ENCODE results near the gene SCPEP1.

Gene SCPEP1

DNA sequence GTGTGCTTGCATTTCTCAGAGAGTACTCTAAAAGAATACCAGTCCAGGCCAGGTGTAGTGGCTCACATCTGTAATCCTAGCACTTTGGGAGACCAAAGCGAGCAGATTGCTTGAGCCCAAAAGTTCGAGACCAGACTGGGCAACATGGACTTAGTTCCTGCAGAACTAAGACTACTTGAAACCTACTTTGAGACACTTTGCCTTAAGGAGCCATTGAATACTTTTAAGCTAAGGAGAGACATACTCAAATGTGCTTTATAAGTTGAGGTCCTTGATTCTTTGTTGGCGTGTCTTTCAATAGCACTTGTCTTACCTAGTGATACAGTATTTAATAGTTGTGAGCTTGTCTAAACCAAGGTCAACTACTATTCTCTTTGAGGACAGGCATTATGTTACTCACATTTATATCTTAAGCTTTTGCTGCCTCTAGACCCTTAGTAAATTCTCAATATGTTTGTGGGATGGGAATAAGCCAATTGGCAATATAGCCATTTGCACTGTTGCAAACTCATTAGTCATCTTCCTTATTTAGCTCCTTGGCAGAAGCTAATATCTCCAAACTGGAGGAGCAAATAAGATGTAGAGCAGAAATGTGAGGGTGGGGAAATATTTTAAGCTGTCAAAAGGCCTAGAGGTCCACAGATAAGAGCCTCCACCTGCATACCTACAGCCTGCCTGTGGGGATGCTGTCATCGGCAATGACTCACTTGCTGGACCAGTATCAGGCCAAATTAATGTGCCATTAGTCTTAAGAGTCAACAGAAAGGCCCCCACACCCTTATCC, 16.3 kb downstream of the SCPEP1 start:
- POLR2A ChIA-PET, result no interaction called here
- no peak for DNase-seq (ENCODE audit: extremely low spot score)
- TF ChIP-seq, protein P1, sequence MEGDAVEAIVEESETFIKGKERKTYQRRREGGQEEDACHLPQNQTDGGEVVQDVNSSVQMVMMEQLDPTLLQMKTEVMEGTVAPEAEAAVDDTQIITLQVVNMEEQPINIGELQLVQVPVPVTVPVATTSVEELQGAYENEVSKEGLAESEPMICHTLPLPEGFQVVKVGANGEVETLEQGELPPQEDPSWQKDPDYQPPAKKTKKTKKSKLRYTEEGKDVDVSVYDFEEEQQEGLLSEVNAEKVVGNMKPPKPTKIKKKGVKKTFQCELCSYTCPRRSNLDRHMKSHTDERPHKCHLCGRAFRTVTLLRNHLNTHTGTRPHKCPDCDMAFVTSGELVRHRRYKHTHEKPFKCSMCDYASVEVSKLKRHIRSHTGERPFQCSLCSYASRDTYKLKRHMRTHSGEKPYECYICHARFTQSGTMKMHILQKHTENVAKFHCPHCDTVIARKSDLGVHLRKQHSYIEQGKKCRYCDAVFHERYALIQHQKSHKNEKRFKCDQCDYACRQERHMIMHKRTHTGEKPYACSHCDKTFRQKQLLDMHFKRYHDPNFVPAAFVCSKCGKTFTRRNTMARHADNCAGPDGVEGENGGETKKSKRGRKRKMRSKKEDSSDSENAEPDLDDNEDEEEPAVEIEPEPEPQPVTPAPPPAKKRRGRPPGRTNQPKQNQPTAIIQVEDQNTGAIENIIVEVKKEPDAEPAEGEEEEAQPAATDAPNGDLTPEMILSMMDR (IDR thresholded peaks at IDR 0.05; ENCODE audit: control extremely low read depth, extremely low read depth, low read depth, missing control alignments), result no peak
- CTCF ChIA-PET, result interaction anchor here (1.4 to 8.5 kb wide), 2 partner anchors 9 to 14 kb away, joined by 3 to 65 read pairs; no protein-coding TSS in a partner anchor

DNA sequence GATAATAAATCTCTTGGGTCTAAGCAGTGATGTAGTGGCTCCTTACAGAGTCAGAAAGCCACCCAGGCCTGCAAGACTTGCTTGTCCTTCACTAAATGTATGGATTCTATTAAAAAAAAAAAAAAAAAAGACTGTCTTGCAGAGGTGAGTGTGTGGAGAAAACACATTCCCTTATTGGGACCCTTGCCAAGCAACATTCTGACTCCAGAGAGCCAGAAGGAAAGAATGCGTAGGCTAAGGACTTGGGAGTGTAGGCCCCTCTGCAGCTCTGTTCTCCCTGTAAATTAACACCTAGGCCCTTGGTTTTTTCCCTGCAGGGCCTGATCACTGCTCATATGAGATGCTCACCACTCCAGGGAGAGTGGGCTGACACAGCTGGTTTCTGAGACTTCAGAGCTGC, 17.8 kb downstream of the SCPEP1 start:
- ChIA-PET CTCF (interaction anchor here (8.5 kb wide), 1 partner anchor 13 kb away, joined by 65 read pairs; no protein-coding TSS in a partner anchor), POLR2A (no interaction called here)
- no peak for DNase-seq (ENCODE audit: extremely low spot score)
- TF ChIP-seq, protein P1 (IDR thresholded peaks at IDR 0.05; ENCODE audit: control extremely low read depth, extremely low read depth, low read depth, missing control alignments), result no peak

DNA sequence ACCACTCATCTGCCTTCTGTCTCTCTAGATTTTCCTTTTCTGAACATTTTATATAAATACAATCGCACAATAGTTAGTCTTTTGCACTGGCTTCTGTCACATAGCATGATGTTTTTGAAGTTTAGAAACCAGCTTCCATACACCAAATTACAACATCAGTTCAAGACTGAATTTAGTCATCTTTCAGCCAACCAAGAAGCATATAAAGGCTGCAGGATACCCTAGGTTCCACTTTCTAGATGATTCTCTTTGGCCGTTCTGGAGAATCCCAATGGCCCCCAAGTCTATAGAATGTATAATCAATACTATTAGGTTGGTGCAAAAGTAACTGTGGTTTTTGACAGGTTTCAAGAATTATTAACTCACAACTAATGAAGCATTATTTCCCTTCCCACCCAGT, 19.4 kb downstream of the SCPEP1 start:
- CTCF ChIA-PET, result interaction anchor here (8.5 kb wide), 1 partner anchor 11 kb away, joined by 65 read pairs; no protein-coding TSS in a partner anchor
- TF ChIP-seq, protein P1 (IDR thresholded peaks at IDR 0.05; ENCODE audit: control extremely low read depth, extremely low read depth, low read depth, missing control alignments), result no peak
- DNase-seq (ENCODE audit: extremely low spot score), result no peak
- POLR2A ChIA-PET, result no interaction called here

DNA sequence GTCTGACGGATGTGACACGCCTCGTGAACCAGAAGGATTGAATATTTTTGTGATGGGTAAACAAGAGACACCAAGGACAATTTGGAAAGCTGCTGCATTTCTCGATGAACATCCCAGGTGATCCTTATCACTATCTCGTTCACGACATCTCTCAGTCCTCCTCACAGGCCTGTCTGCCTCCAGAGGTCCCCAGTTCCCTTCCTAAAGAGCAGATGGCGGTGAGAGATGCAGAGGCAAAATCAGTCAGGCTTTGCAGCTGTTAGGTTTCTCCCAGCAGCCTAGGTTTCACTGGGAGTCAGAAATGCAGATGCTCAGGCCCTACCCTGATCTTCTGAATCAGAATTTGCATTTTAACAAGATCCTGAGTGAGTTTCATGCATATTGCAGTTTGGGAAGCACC, 23.6 kb downstream of the SCPEP1 start:
- TF ChIP-seq, protein P1 (IDR thresholded peaks at IDR 0.05; ENCODE audit: control extremely low read depth, extremely low read depth, low read depth, missing control alignments), result no peak
- DNase-seq (ENCODE audit: extremely low spot score), result no peak
- POLR2A ChIA-PET, result no interaction called here
- CTCF ChIA-PET, result interaction anchor here (8.5 kb wide), 1 partner anchor 7 kb away, joined by 65 read pairs; no protein-coding TSS in a partner anchor

DNA sequence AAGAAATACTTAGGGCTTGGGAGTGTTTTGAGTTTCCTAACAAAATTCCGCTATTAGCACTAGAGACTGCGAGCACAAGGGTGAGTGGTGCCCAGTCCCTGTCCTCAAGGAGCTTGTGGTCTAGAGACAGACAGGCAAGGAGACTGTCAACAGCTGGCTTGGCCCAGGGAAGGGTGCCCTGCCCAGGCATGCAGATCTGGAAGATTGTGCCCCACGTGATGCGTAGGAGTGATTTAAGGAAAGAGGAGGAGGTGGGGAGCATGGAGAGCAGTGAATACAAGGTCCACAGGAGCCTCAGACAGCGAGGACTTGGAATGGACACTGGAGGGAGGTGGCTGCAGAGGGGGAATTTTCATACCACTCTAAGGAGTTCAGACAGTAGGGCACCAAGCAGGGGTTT, 25.0 kb downstream of the SCPEP1 start:
- TF ChIP-seq, protein P1 (IDR thresholded peaks at IDR 0.05; ENCODE audit: control extremely low read depth, extremely low read depth, low read depth, missing control alignments), result no peak
- ChIA-PET POLR2A (no interaction called here), CTCF (interaction anchor here (1.5 kb wide), 1 partner anchor 42 kb away, joined by 3 read pairs; the partner anchor contains the start of gene COIL)
- DNase-seq (ENCODE audit: extremely low spot score), result no peak

DNA sequence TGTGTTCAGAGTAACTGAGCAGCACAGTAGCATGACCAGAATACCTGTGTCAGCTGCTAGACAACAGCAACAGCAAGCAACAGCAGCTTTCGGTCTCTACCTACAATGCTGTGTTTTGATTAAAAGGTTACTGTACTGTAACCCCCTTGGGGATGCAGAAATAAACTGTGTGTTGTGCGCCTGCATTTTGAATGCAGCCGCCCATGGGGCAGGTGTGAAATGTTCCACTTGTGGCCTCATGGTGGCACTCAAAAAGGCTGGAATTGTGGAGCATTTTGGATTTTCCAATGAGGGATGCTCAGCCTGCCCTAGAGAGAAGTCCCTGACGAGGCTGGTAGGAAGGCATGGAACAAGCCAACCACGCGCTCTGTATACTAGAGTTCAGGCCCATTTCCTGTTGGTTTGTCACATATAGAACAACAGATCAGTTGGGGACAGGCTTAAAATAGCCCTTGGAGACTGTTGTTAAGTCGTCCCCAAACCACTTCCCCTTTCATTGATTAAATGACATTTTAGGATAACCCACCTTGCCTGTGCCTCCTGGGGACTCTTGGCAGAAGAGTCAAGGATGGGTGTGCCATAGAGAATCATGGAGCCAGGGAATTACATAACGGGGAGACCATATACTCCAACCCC, 27.1 kb downstream of the SCPEP1 start:
- POLR2A ChIA-PET, result no interaction called here
- peak; percentile 64 for DNase-seq (ENCODE audit: extremely low spot score)
- TF ChIP-seq, protein P1 (IDR thresholded peaks at IDR 0.05; ENCODE audit: control extremely low read depth, extremely low read depth, low read depth, missing control alignments), result peak; percentile 19
- CTCF ChIA-PET, result interaction anchor here (1.6 to 6.2 kb wide), 3 partner anchors 8 to 16 kb away, joined by 6 to 65 read pairs (median 6); no protein-coding TSS in a partner anchor

Measured in GM10248 (cell line).